CD14-positive monocyte (primary cell): ENCODE results near the gene CA6. TPM values are rescaled to one million over a fixed set of nuclear protein-coding genes. Genes with fewer than 3 reads are reported as not detected.

Experiments
- DNase-seq, 3 donors: peaks; one replicate each; pipeline ENCODE4 v3.0.0-alpha.2; 2011 to 2022
- H2AFZ ChIP-seq: 2 replicates; pipeline ENCODE4 v1.6.0; 2012; ENCODE audit warnings: mild to moderate bottlenecking, low read depth, low read length, inconsistent platforms; ENCODE audit not compliant: insufficient read depth, poor library complexity, severe bottlenecking
- H3K27ac ChIP-seq, 2 donors: 1 replicate in 1 of 2; 2 replicates in 1 of 2; pipeline ENCODE4 v1.5.1; 2012 to 2013; ENCODE audit warnings: low read length in 2 of 2, control low read depth in 1 of 2, inconsistent platforms in 1 of 2, low read depth in 1 of 2, mild to moderate bottlenecking in 1 of 2
- H3K27me3 ChIP-seq, 2 donors: one replicate each; pipeline versions ENCODE4 v1.6.0 to v1.6.1; 2011 to 2013; ENCODE audit warnings: low read length in 2 of 2; ENCODE audit not compliant: control insufficient read depth in 2 of 2, insufficient read depth in 2 of 2
- H3K36me3 ChIP-seq, 2 donors: replicated peaks in 1 of 2; 1 replicate in 1 of 2; 2 replicates in 1 of 2; pipeline versions ENCODE4 v1.5.1 to v1.6.1; 2012 to 2013; ENCODE audit warnings: low read length in 2 of 2, control low read depth in 1 of 2, inconsistent platforms in 1 of 2, mild to moderate bottlenecking in 1 of 2; ENCODE audit not compliant: insufficient read depth in 2 of 2, control insufficient read depth in 1 of 2
- H3K4me1 ChIP-seq, 2 donors: 1 replicate in 1 of 2; 2 replicates in 1 of 2; pipeline versions ENCODE4 v1.5.1 to v1.6.1; 2012 to 2013; ENCODE audit warnings: low read length in 2 of 2, control low read depth in 1 of 2, inconsistent platforms in 1 of 2, mild to moderate bottlenecking in 1 of 2, moderate library complexity in 1 of 2; ENCODE audit not compliant: insufficient read depth in 2 of 2, control insufficient read depth in 1 of 2
- H3K4me2 ChIP-seq: replicated peaks from 2 replicates; pipeline ENCODE3; 2012; ENCODE audit warnings: low read length, moderate library complexity, mild to moderate bottlenecking; ENCODE audit not compliant: poor library complexity, severe bottlenecking; ENCODE audit errors: extremely low read depth
- H3K4me3 ChIP-seq, 3 experiments: fragments of 200-600 bp in 1 of 3; sonication (generic) in 1 of 3; replicated peaks in 1 of 3; 1 replicate in 2 of 3; 2 replicates in 1 of 3; pipeline ENCODE4 v1.5.1; 2011 to 2013; ENCODE audit warnings: low read length in 3 of 3, mild to moderate bottlenecking in 3 of 3, control low read depth in 2 of 3, low read depth in 2 of 3, inconsistent platforms in 1 of 3, moderate library complexity in 1 of 3
- H3K79me2 ChIP-seq: 2 replicates; pipeline ENCODE4 v1.6.0; 2012; ENCODE audit warnings: mild to moderate bottlenecking, control low read depth, inconsistent platforms, low read length, moderate library complexity; ENCODE audit not compliant: insufficient read depth
- H3K9ac ChIP-seq: 2 replicates; pipeline ENCODE4 v1.6.0; 2017; ENCODE audit warnings: low read length, mild to moderate bottlenecking; ENCODE audit not compliant: insufficient read depth, poor library complexity, severe bottlenecking
- H3K9me3 ChIP-seq, 2 donors: replicated peaks in 1 of 2; 1 replicate in 1 of 2; 2 replicates in 1 of 2; pipeline versions ENCODE4 v1.5.1 to v1.6.1; 2012 to 2013; ENCODE audit warnings: low read length in 2 of 2, control low read depth in 1 of 2; ENCODE audit not compliant: control insufficient read depth in 1 of 2, insufficient read depth in 1 of 2
- H4K20me1 ChIP-seq: 2 replicates; pipeline ENCODE4 v1.6.0; 2012; ENCODE audit warnings: mild to moderate bottlenecking, low read length, control low read depth, moderate library complexity; ENCODE audit not compliant: insufficient read depth
- H3K27ac Mint-ChIP-seq, 7 donors: one replicate each; pipeline ENCODE4 v1.8.0; 2020; ENCODE audit warnings: mild to moderate bottlenecking in 7 of 7, mixed read lengths in 7 of 7, moderate library complexity in 6 of 7, inconsistent platforms in 2 of 7
- H3K27me3 Mint-ChIP-seq, 3 donors: one replicate each; pipeline ENCODE4 v1.8.0; 2021 to 2022; ENCODE audit warnings: low read depth in 3 of 3, mild to moderate bottlenecking in 3 of 3, mixed read lengths in 3 of 3, moderate library complexity in 3 of 3, inconsistent platforms in 1 of 3
- H3K36me3 Mint-ChIP-seq, 2 donors: one replicate each; pipeline ENCODE4 v1.8.0; 2020; ENCODE audit warnings: mixed read lengths in 2 of 2, inconsistent platforms in 1 of 2, mild to moderate bottlenecking in 1 of 2
- H3K4me1 Mint-ChIP-seq: one replicate; pipeline ENCODE4 v1.8.0; 2020; ENCODE audit warnings: mild to moderate bottlenecking, mixed read lengths
- H3K4me3 Mint-ChIP-seq, 2 donors: one replicate each; pipeline ENCODE4 v1.8.0; 2020; ENCODE audit warnings: mild to moderate bottlenecking in 2 of 2, mixed read lengths in 2 of 2, moderate library complexity in 1 of 2
- H3K9me3 Mint-ChIP-seq, 7 donors: one replicate each; pipeline ENCODE4 v1.8.0; 2020 to 2022; ENCODE audit warnings: mixed read lengths in 7 of 7, mild to moderate bottlenecking in 6 of 7, moderate library complexity in 6 of 7, inconsistent platforms in 2 of 7
- CTCF ChIP-seq: fragments of 200-600 bp; IDR thresholded peaks from one replicate; pipeline ENCODE4 v1.8.0; 2022; ENCODE audit warnings: antibody characterized with exemption, mild to moderate bottlenecking
- WGBS: methylation state at CpG from one replicate; pipeline ENCODE4 v1.1.5; 2013; ENCODE audit warnings: missing lambda C conversion rate; ENCODE audit not compliant: insufficient coverage; 5-methylcytosine and 5-hydroxymethylcytosine counted together
- intact Hi-C, 2 donors: fragments of 100-400 bp; cut with micrococcal nuclease; formaldehyde crosslinking; loops; one replicate each; pipeline versions ENCODE4 v1.15.0 to v1.15.1; 2023
- polyA plus RNA-seq, 3 donors: library from polyadenylated mRNA; depleted of rRNA in 1 of 3; unstranded in 2 of 3; stranded (reverse) in 1 of 3; fragments of 300-500 nt in 2 of 3; fragments of >200 nt in 1 of 3; fragmentation: Illumina TruSeq in 2 of 3; gene quantifications; 1 replicate in 2 of 3; 2 replicates in 1 of 3; pipeline ENCODE4 v1.2.3, GENCODE V29; 2012 to 2021

Gene CA6
- polyA plus RNA-seq, 3 donors = not detected

GRCh38 chr1:8913457-8913856 is 32.2 kb upstream of the CA6 start:
- Mint-ChIP-seq H3K27me3 (peaks cover 0 to 4% (median 2%) of the 10 kb centered on the region in 3 donors), H3K4me3 (no peak overlapping the region), H3K27ac (no peak overlapping the region), H3K9me3 (peaks cover 0 to 5% (median 0%) of the 10 kb centered on the region in 7 donors), H3K36me3 (no peaks in the 10 kb centered on the region), H3K4me1 (peaks cover 19% of the 10 kb centered on the region)
- no peak overlapping the region for H3K4me2 ChIP-seq
- no peaks in the 10 kb centered on the region for H3K9me3 ChIP-seq
- WGBS = 96% methylated on average over 7 of the region's 9 CpGs
- DNase-seq = no peak
- no peak for TF ChIP-seq CTCF
- H2AFZ ChIP-seq = no peak overlapping the region
- no peaks in the 10 kb centered on the region for H3K79me2 ChIP-seq
- peaks cover 5 to 13% of the 10 kb centered on the region in 2 donors for H3K4me1 ChIP-seq
- H3K27me3 ChIP-seq = no peaks in the 10 kb centered on the region
- intact Hi-C loops = no loop called here
- no peak overlapping the region for H3K9ac ChIP-seq
- H3K4me3 ChIP-seq = no peak overlapping the region
- H3K36me3 ChIP-seq = no peaks in the 10 kb centered on the region
- H3K27ac ChIP-seq = no peak overlapping the region
- H4K20me1 ChIP-seq = no peaks in the 10 kb centered on the region

DNA sequence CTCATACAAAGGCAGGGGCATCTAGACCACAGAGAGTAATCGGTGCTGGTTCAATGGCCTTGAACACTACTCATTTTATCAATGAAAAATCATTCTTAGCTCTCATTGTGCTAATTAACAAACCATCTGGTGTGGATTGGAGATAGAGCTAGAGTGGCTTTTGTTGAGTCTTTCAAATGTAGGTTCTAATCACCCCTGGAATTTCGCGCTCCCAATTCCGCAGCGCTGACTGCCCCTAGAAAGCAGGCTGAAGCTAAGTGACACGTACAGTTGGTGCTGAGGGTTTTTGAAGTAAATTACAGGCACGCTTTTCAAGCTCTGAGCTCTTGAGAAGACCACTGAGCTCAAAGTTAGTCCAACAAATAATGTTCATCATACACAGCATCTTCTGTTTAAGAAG is 31.2 kb upstream of the CA6 start:
- Histone ChIP-seq H2AFZ (no peak overlapping the region), H3K27me3 (no peaks in the 10 kb centered on the region), H3K27ac (no peak overlapping the region), H3K4me2 (no peak overlapping the region), H3K79me2 (no peaks in the 10 kb centered on the region), H3K4me3 (no peak overlapping the region), H3K9ac (no peak overlapping the region), H3K4me1 (peaks cover 0 to 6% of the 10 kb centered on the region in 2 donors), H4K20me1 (no peaks in the 10 kb centered on the region), H3K36me3 (no peaks in the 10 kb centered on the region), H3K9me3 (no peaks in the 10 kb centered on the region)
- intact Hi-C loops = no loop called here
- no peak for TF ChIP-seq CTCF
- DNase-seq = no peak
- no peaks in the 10 kb centered on the region for H3K36me3 Mint-ChIP-seq
- H3K4me1 Mint-ChIP-seq = peaks cover 11% of the 10 kb centered on the region
- WGBS = no CpG with 5 or more reads among the region's 7 CpGs
- H3K4me3 Mint-ChIP-seq = no peak overlapping the region
- peaks cover 0 to 5% (median 0%) of the 10 kb centered on the region in 7 donors for H3K9me3 Mint-ChIP-seq
- H3K27me3 Mint-ChIP-seq = peaks cover 0 to 4% (median 2%) of the 10 kb centered on the region in 3 donors
- H3K27ac Mint-ChIP-seq = no peak overlapping the region
